CD4-positive, CD25-positive, alpha-beta regulatory T cell (primary cell): ENCODE data around the gene SATB1. TPM values are rescaled to one million over a fixed set of nuclear protein-coding genes. Genes with fewer than 3 reads are reported as not detected.

Source experiments
- ATAC-seq, 2 donors: fragments of 150-1000 bp; cut with Tn5 transposase; one replicate each; pipeline ENCODE4 v1.10.0; 2021; ENCODE audit warnings: low read depth in 2 of 2, moderate number of reproducible peaks in 2 of 2, moderate library complexity in 1 of 2
- DNase-seq, 3 donors: peaks; one replicate each; pipeline versions ENCODE4 v3.0.0 to v3.0.0-alpha.2; 2012 to 2022; ENCODE audit warnings: mixed read lengths in 1 of 3
- H3K27ac ChIP-seq: one replicate; pipeline ENCODE4 v1.7.0; 2013; ENCODE audit warnings: mild to moderate bottlenecking, low read length; ENCODE audit not compliant: insufficient read depth, poor library complexity, severe bottlenecking
- H3K27me3 ChIP-seq: one replicate; pipeline ENCODE4 v1.7.0; 2013; ENCODE audit warnings: low read length; ENCODE audit not compliant: control insufficient read depth, insufficient read depth
- H3K36me3 ChIP-seq: one replicate; pipeline ENCODE4 v1.7.0; 2013; ENCODE audit warnings: mild to moderate bottlenecking, low read length, moderate library complexity; ENCODE audit not compliant: control insufficient read depth, insufficient read depth
- H3K4me1 ChIP-seq: 2 replicates; pipeline ENCODE4 v1.7.0; 2013; ENCODE audit warnings: mild to moderate bottlenecking, low read length; ENCODE audit not compliant: insufficient read depth, control insufficient read depth, poor library complexity, severe bottlenecking
- H3K4me3 ChIP-seq: one replicate; pipeline ENCODE4 v1.7.0; 2013; ENCODE audit warnings: low read depth, mild to moderate bottlenecking, low read length, moderate library complexity
- H3K9me3 ChIP-seq, 2 experiments: 1 replicate in 1 of 2; 2 replicates in 1 of 2; pipeline ENCODE4 v1.7.0; 2013; ENCODE audit warnings: low read length in 2 of 2, mild to moderate bottlenecking in 1 of 2, moderate library complexity in 1 of 2; ENCODE audit not compliant: control insufficient read depth in 2 of 2
- H3K27ac Mint-ChIP-seq, 3 donors: one replicate each; pipeline ENCODE4 v1.8.0; 2020 to 2022; ENCODE audit warnings: mild to moderate bottlenecking in 3 of 3, mixed read lengths in 3 of 3, moderate library complexity in 2 of 3
- H3K27me3 Mint-ChIP-seq: one replicate; pipeline ENCODE4 v1.8.0; 2022; ENCODE audit warnings: mild to moderate bottlenecking, mixed read lengths
- H3K36me3 Mint-ChIP-seq: one replicate; pipeline ENCODE4 v1.8.0; 2020; ENCODE audit warnings: mixed read lengths
- H3K4me1 Mint-ChIP-seq, 4 donors: one replicate each; pipeline ENCODE4 v1.8.0; 2020 to 2022; ENCODE audit warnings: mixed read lengths in 4 of 4, mild to moderate bottlenecking in 1 of 4
- H3K4me3 Mint-ChIP-seq, 4 donors: one replicate each; pipeline ENCODE4 v1.8.0; 2020 to 2022; ENCODE audit warnings: mild to moderate bottlenecking in 4 of 4, mixed read lengths in 4 of 4, moderate library complexity in 3 of 4
- H3K9me3 Mint-ChIP-seq, 7 donors: one replicate each; pipeline ENCODE4 v1.8.0; 2020 to 2022; ENCODE audit warnings: mixed read lengths in 7 of 7, mild to moderate bottlenecking in 3 of 7, moderate library complexity in 2 of 7
- polyA plus RNA-seq, 4 donors: library from polyadenylated mRNA; unstranded; fragments of 300-500 nt; fragmentation: Illumina TruSeq; gene quantifications; one replicate each; pipeline ENCODE4 v1.2.3, GENCODE V29; 2021
- total RNA-seq: library from RNA; stranded (reverse); gene quantifications from one replicate; pipeline ENCODE4 v1.2.3, GENCODE V29; 2022

Gene SATB1
- total and polyA plus RNA-seq, 5 donors from 2014 or later, result 31.8 to 121 (median 72.1) TPM

DNA sequence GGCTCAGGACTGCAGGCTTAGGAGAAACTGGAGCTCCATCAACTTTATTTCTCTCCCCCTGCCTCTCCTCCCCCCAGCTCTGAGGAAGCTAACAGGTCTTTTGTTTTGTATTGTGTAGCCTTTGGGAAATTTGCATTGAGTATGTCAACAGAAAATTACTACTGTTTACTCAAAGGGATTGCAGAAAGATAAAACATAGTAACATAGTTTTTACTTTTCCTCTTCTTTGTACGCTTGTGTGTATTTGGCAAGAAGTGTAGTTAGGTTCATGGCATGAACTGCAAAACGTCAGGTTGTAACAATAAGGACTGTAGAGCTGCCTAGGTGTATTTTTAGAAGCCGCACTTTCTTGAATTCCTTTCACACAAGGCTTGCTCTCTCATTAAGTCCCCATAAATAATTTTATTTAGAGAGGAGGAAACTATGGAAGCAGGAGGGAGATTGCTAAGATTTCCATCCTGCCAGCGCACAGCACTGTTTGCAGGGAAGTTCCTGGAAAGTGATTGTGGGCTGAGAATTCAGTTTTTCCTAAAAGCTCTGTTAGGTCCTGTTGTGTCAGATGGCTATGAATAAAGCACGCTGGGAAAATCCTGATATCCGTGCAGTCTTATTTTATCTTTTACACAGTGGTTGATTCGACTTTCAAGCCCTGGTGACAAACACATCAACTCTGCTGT is 21.1 kb upstream of the SATB1 start:
- Histone ChIP-seq H3K27ac (peak overlapping the region; percentile 60), H3K4me1 (peaks cover 28% of the 10 kb centered on the region), H3K27me3 (peaks cover 14% of the 10 kb centered on the region), H3K9me3 (peaks cover 0 to 9% of the 10 kb centered on the region in 2 experiments), H3K4me3 (peak overlapping the region; percentile 56), H3K36me3 (no peaks in the 10 kb centered on the region)
- Mint-ChIP-seq H3K36me3 (peaks cover 12% of the 10 kb centered on the region), H3K4me3 (peak overlapping the region; percentile 85 to 96 (median 94)), H3K9me3 (peaks cover 0 to 14% (median 6%) of the 10 kb centered on the region in 7 donors), H3K27ac (peak overlapping the region; percentile 91 to 96 (median 93)), H3K27me3 (peaks cover 52% of the 10 kb centered on the region), H3K4me1 (peaks cover 4 to 45% (median 16%) of the 10 kb centered on the region in 4 donors)
- DNase-seq (no peak), ATAC-seq (no peak)

DNA sequence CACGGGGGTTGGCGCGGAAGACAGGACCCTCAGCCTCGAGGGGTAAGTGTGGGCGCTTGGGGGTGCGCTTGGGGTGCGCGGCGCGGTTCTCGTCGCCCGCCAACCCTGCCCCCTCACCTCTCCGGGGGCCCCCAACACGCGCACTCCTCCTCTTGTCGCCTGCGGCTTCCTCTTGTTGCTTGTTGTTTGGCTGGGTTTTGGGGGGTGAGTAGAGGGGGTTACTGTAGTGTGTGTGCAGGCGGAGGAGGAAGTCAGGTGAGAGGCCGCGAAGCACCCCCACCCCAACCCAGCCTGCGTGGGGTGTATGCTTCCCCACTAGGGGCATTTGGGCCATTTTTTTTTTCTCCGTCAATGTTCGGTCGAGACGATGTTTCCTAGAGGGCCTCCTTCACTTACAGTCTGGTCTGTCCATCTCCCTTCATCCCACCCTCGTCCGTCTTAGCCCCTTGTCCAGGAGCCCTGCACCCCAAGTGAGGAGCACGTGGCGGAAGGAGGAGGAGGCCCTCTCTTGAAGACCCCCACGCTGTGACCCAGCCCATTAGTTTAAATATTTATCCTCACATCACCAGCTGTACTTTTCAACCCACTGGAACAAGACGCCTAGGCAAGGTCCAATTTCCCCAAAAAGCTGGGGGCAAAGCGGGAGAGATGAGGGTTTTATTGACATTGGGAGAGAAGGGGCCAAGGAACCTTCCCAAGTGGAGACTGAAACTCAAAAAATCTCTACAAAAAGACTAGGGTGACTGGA is 20.4 kb upstream of the SATB1 start:
- peaks cover 4 to 47% (median 19%) of the 10 kb centered on the region in 4 donors for H3K4me1 Mint-ChIP-seq
- peak overlapping the region; percentile 91 to 96 (median 93) for H3K27ac Mint-ChIP-seq
- H3K4me3 Mint-ChIP-seq, result peak overlapping the region; percentile 85 to 96 (median 94)
- Histone ChIP-seq H3K9me3 (peaks cover 0 to 9% of the 10 kb centered on the region in 2 experiments), H3K27me3 (peaks cover 14% of the 10 kb centered on the region), H3K36me3 (no peaks in the 10 kb centered on the region), H3K4me1 (peaks cover 28% of the 10 kb centered on the region), H3K27ac (peak overlapping the region; percentile 60), H3K4me3 (peak overlapping the region; percentile 56)
- peak; percentile 67 to 87 (median 82) for DNase-seq
- ATAC-seq, result peak; percentile 73 to 76
- peaks cover 0 to 14% (median 6%) of the 10 kb centered on the region in 7 donors for H3K9me3 Mint-ChIP-seq
- H3K27me3 Mint-ChIP-seq, result peaks cover 53% of the 10 kb centered on the region
- peaks cover 9% of the 10 kb centered on the region for H3K36me3 Mint-ChIP-seq

- Histone ChIP-seq H3K4me3 (peak overlapping the region; percentile 80), H3K27ac (peak overlapping the region; percentile 68)
- peaks cover 8% of the 10 kb centered on the region for H3K36me3 Mint-ChIP-seq
Observed at GRCh38 chr3:18444595-18445400, 19.7 kb upstream of the SATB1 start.

DNA sequence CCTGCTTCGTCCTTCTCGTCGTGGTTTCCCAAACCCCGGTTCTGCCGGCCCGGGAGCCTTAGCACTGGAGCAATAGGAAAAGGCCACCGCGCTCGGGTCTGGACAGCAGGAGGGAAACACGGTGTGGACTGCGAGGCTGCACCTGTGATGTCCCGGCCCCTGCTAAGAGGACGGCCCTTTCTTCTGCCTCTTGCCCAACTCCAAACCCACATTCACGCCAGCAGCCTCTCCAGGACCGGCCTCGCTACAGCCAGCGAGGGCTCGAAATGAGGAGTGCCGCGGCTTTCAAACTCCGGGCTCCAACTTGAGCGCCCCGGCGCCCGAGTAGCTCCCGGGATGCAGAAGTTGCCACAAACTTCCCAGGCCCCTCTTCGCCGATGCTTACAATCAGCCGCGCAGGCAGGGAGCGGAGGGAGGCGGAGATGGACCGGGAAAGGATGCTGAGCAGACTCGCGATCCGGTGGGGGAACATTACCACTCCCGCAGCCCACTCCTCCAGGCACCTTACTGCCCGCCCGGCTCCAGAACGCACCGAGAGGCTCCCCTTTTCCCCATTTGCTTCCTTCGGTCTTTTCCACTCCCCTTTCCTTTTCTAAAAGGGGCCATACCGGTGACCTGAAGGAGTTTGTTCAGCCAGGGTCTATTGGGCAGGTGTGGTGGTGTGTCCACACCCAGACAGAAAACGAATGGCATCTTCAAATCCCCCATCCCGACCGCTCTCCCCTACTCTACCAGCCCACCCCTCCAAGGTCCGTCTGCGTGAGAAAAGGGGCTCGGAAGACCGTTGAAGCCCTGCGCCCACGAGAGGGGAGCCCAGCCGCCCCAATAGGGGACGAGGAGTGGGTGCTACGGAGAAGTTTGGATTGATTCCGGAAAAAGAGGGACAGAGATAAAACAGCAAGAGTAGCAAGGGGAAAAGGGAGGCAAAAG is 18.8 kb upstream of the SATB1 start:
- H3K9me3 Mint-ChIP-seq, result peaks cover 0 to 7% (median 2%) of the 10 kb centered on the region in 7 donors
- DNase-seq (no peak), ATAC-seq (no peak)
- peaks cover 32% of the 10 kb centered on the region for H3K4me1 ChIP-seq
- peaks cover 56% of the 10 kb centered on the region for H3K27me3 Mint-ChIP-seq
- peaks cover 3% of the 10 kb centered on the region for H3K36me3 Mint-ChIP-seq
- H3K4me1 Mint-ChIP-seq, result peaks cover 14 to 61% (median 31%) of the 10 kb centered on the region in 4 donors
- peak overlapping the region; percentile 68 for H3K27ac ChIP-seq
- peak overlapping the region; percentile 93 to 95 (median 95) for H3K4me3 Mint-ChIP-seq
- peaks cover 0 to 4% of the 10 kb centered on the region in 2 experiments for H3K9me3 ChIP-seq
- H3K4me3 ChIP-seq, result peak overlapping the region; percentile 80
- peak overlapping the region; percentile 91 to 94 (median 94) for H3K27ac Mint-ChIP-seq
- H3K27me3 ChIP-seq, result peaks cover 14% of the 10 kb centered on the region
- H3K36me3 ChIP-seq, result no peaks in the 10 kb centered on the region

More at GRCh38 chr3:18444595-18445400, 19.7 kb upstream of the SATB1 start:
- peak; percentile 74 to 76 for ATAC-seq
- peaks cover 8 to 54% (median 24%) of the 10 kb centered on the region in 4 donors for H3K4me1 Mint-ChIP-seq
- H3K27me3 Mint-ChIP-seq, result peaks cover 51% of the 10 kb centered on the region
- peak overlapping the region; percentile 91 to 94 (median 94) for H3K27ac Mint-ChIP-seq
- Histone ChIP-seq H3K9me3 (peaks cover 0 to 9% of the 10 kb centered on the region in 2 experiments), H3K36me3 (no peaks in the 10 kb centered on the region), H3K4me1 (peaks cover 30% of the 10 kb centered on the region), H3K27me3 (peaks cover 14% of the 10 kb centered on the region)
- peak overlapping the region; percentile 93 to 96 (median 95) for H3K4me3 Mint-ChIP-seq
- DNase-seq, result peak; percentile 63 to 87 (median 77)
- peaks cover 0 to 14% (median 6%) of the 10 kb centered on the region in 7 donors for H3K9me3 Mint-ChIP-seq

- Histone ChIP-seq H3K27ac (peak overlapping the region; percentile 68), H3K9me3 (no peaks in the 10 kb centered on the region), H3K4me3 (peak overlapping the region; percentile 80), H3K4me1 (peaks cover 32% of the 10 kb centered on the region), H3K36me3 (no peaks in the 10 kb centered on the region), H3K27me3 (peaks cover 16% of the 10 kb centered on the region)
- Mint-ChIP-seq H3K9me3 (peaks cover 0 to 2% (median 0%) of the 10 kb centered on the region in 7 donors), H3K4me1 (peaks cover 14 to 67% (median 34%) of the 10 kb centered on the region in 4 donors), H3K27me3 (peaks cover 56% of the 10 kb centered on the region), H3K27ac (peak overlapping the region; percentile 91 to 94 (median 94)), H3K4me3 (peak overlapping the region; percentile 93 to 95 (median 95)), H3K36me3 (no peaks in the 10 kb centered on the region)
- ATAC-seq (no peak), DNase-seq (peak in 1 of 3 donors; percentile 53)
Observed at GRCh38 chr3:18442756-18443664, 17.9 kb upstream of the SATB1 start.

- Mint-ChIP-seq H3K9me3 (peaks cover 0 to 1% (median 0%) of the 10 kb centered on the region in 7 donors), H3K4me3 (peak overlapping the region; percentile 73 to 88 (median 83)), H3K4me1 (peaks cover 10 to 63% (median 34%) of the 10 kb centered on the region in 4 donors), H3K36me3 (no peaks in the 10 kb centered on the region), H3K27ac (peak overlapping the region in 2 of 3 donors; percentile 22 to 95), H3K27me3 (peaks cover 43% of the 10 kb centered on the region)
- Histone ChIP-seq H3K27me3 (peaks cover 10% of the 10 kb centered on the region), H3K4me3 (peak overlapping the region; percentile 66), H3K9me3 (no peaks in the 10 kb centered on the region), H3K27ac (peak overlapping the region; percentile 43), H3K4me1 (peaks cover 37% of the 10 kb centered on the region), H3K36me3 (no peaks in the 10 kb centered on the region)
- ATAC-seq, result no peak
- DNase-seq, result no peak
Observed at GRCh38 chr3:18441551-18441950, 16.4 kb upstream of the SATB1 start.
